ENCODE measurements around the gene TMEM63C.
"Not testable (repeated sequence)": the region's sequence is repeated elsewhere in the genome, so short reads cannot be mapped to it uniquely, and the experiment has no call there.

The TMEM63C gene

GRCh38 chr14:77158175-77158881 lies 23.3 kb upstream of the TMEM63C start:
- Histone ChIP-seq H3K4me3 (ENCODE audit: low read depth, low read length) (peak overlapping the region; percentile 21; the same call in 1 of the 2 replicates), H3K4me1 (ENCODE audit: control insufficient read depth, insufficient read depth, low read length) (peaks cover 15% of the 10 kb centered on the region), H3K36me3 (ENCODE audit: control insufficient read depth, insufficient read depth, low read length) (no peaks in the 10 kb centered on the region), H3K27ac (ENCODE audit: low read depth, low read length) (no peak overlapping the region), H3K27me3 (ENCODE audit: control insufficient read depth, insufficient read depth, low read length) (peaks cover 4% of the 10 kb centered on the region; the same call in 1 of the 2 replicates), H3K9me3 (ENCODE audit: control insufficient read depth, insufficient read depth, low read depth, low read length) (no peaks in the 10 kb centered on the region; the same call in 1 of the 2 replicates), H3K9ac (ENCODE audit: low read length) (peak overlapping the region; percentile 1)

- peak overlapping the region; percentile 21; the same call in 1 of the 2 replicates for H3K4me3 ChIP-seq (ENCODE audit: low read depth, low read length)
- H3K4me1 ChIP-seq (ENCODE audit: control insufficient read depth, insufficient read depth, low read length): peaks cover 15% of the 10 kb centered on the region
- H3K27ac ChIP-seq (ENCODE audit: low read depth, low read length): no peak overlapping the region
- peak overlapping the region; percentile 1 for H3K9ac ChIP-seq (ENCODE audit: low read length)
- H3K27me3 ChIP-seq (ENCODE audit: control insufficient read depth, insufficient read depth, low read length): peaks cover 4% of the 10 kb centered on the region; the same call in 1 of the 2 replicates
- no peaks in the 10 kb centered on the region for H3K36me3 ChIP-seq (ENCODE audit: control insufficient read depth, insufficient read depth, low read length)
- H3K9me3 ChIP-seq (ENCODE audit: control insufficient read depth, insufficient read depth, low read depth, low read length): no peaks in the 10 kb centered on the region; the same call in 1 of the 2 replicates
Observed at GRCh38 chr14:77158882-77159255, 22.7 kb upstream of the TMEM63C start.

GRCh38 chr14:77161011-77161410 lies 20.6 kb upstream of the TMEM63C start:
- H3K9me3 ChIP-seq (ENCODE audit: control insufficient read depth, insufficient read depth, low read depth, low read length): no peaks in the 10 kb centered on the region
- H3K27me3 ChIP-seq (ENCODE audit: control insufficient read depth, insufficient read depth, low read length): peaks cover 4% of the 10 kb centered on the region; the same call in 1 of the 2 replicates
- H3K27ac ChIP-seq (ENCODE audit: low read depth, low read length): no peak overlapping the region
- H3K4me1 ChIP-seq (ENCODE audit: control insufficient read depth, insufficient read depth, low read length): peaks cover 15% of the 10 kb centered on the region
- no peaks in the 10 kb centered on the region for H3K36me3 ChIP-seq (ENCODE audit: control insufficient read depth, insufficient read depth, low read length)
- no peak overlapping the region for H3K4me3 ChIP-seq (ENCODE audit: low read depth, low read length)
- no peak overlapping the region for H3K9ac ChIP-seq (ENCODE audit: low read length)

- no peak overlapping the region for H3K9ac ChIP-seq (ENCODE audit: low read length)
- H3K27me3 ChIP-seq (ENCODE audit: control insufficient read depth, insufficient read depth, low read length): no peaks in the 10 kb centered on the region
- H3K4me3 ChIP-seq (ENCODE audit: low read depth, low read length): no peak overlapping the region
- no peaks in the 10 kb centered on the region for H3K36me3 ChIP-seq (ENCODE audit: control insufficient read depth, insufficient read depth, low read length)
- H3K4me1 ChIP-seq (ENCODE audit: control insufficient read depth, insufficient read depth, low read length): no peaks in the 10 kb centered on the region
- H3K27ac ChIP-seq (ENCODE audit: low read depth, low read length): no peak overlapping the region
- peaks cover 11% of the 10 kb centered on the region for H3K9me3 ChIP-seq (ENCODE audit: control insufficient read depth, insufficient read depth, low read depth, low read length)
Observed at GRCh38 chr14:77170045-77170444, 11.6 kb upstream of the TMEM63C start.

- no peaks in the 10 kb centered on the region for H3K36me3 ChIP-seq (ENCODE audit: control insufficient read depth, insufficient read depth, low read length)
- no peak overlapping the region for H3K4me3 ChIP-seq (ENCODE audit: low read depth, low read length)
- H3K9me3 ChIP-seq (ENCODE audit: control insufficient read depth, insufficient read depth, low read depth, low read length): peaks cover 11% of the 10 kb centered on the region
- H3K9ac ChIP-seq (ENCODE audit: low read length): no peak overlapping the region
- H3K27ac ChIP-seq (ENCODE audit: low read depth, low read length): no peak overlapping the region
- no peaks in the 10 kb centered on the region for H3K27me3 ChIP-seq (ENCODE audit: control insufficient read depth, insufficient read depth, low read length)
- H3K4me1 ChIP-seq (ENCODE audit: control insufficient read depth, insufficient read depth, low read length): no peaks in the 10 kb centered on the region
Observed at GRCh38 chr14:77172916-77173315, 8.7 kb upstream of the TMEM63C start.

- not testable (repeated sequence) for H3K9ac ChIP-seq (ENCODE audit: low read length); H3K27ac ChIP-seq (ENCODE audit: low read depth, low read length); H3K27me3 ChIP-seq (ENCODE audit: control insufficient read depth, insufficient read depth, low read length); H3K4me3 ChIP-seq (ENCODE audit: low read depth, low read length); H3K4me1 ChIP-seq (ENCODE audit: control insufficient read depth, insufficient read depth, low read length); H3K36me3 ChIP-seq (ENCODE audit: control insufficient read depth, insufficient read depth, low read length)
- peaks cover 11% of the 10 kb centered on the region for H3K9me3 ChIP-seq (ENCODE audit: control insufficient read depth, insufficient read depth, low read depth, low read length)
Observed at GRCh38 chr14:77173911-77174617, 7.5 kb upstream of the TMEM63C start.

GRCh38 chr14:77175843-77176242 lies 5.8 kb upstream of the TMEM63C start:
- Histone ChIP-seq H3K9me3 (ENCODE audit: control insufficient read depth, insufficient read depth, low read depth, low read length) (0 out of 2 replicates have a peak, but pooled peaks cover 2% of the 10 kb centered on the region), H3K27ac (ENCODE audit: low read depth, low read length) (no peak overlapping the region), H3K36me3 (ENCODE audit: control insufficient read depth, insufficient read depth, low read length) (no peaks in the 10 kb centered on the region), H3K4me1 (ENCODE audit: control insufficient read depth, insufficient read depth, low read length) (peaks cover 3% of the 10 kb centered on the region; the same call in 1 of the 2 replicates), H3K9ac (ENCODE audit: low read length) (no peak overlapping the region), H3K4me3 (ENCODE audit: low read depth, low read length) (no peak overlapping the region), H3K27me3 (ENCODE audit: control insufficient read depth, insufficient read depth, low read length) (no peaks in the 10 kb centered on the region)

- H3K27me3 ChIP-seq (ENCODE audit: control insufficient read depth, insufficient read depth, low read length): 0 out of 2 replicates have a peak, but pooled peaks cover 1% of the 10 kb centered on the region
- no peak overlapping the region for H3K9ac ChIP-seq (ENCODE audit: low read length)
- H3K36me3 ChIP-seq (ENCODE audit: control insufficient read depth, insufficient read depth, low read length): no peaks in the 10 kb centered on the region
- H3K4me3 ChIP-seq (ENCODE audit: low read depth, low read length): no peak overlapping the region
- H3K9me3 ChIP-seq (ENCODE audit: control insufficient read depth, insufficient read depth, low read depth, low read length): no peaks in the 10 kb centered on the region
- peaks cover 12% of the 10 kb centered on the region; the same call in 1 of the 2 replicates for H3K4me1 ChIP-seq (ENCODE audit: control insufficient read depth, insufficient read depth, low read length)
- no peak overlapping the region for H3K27ac ChIP-seq (ENCODE audit: low read depth, low read length)
Observed at GRCh38 chr14:77177702-77178101, 3.9 kb upstream of the TMEM63C start.

GRCh38 chr14:77178656-77179055 lies 2.9 kb upstream of the TMEM63C start:
- H3K27ac ChIP-seq (ENCODE audit: low read depth, low read length): no peak overlapping the region
- H3K4me1 ChIP-seq (ENCODE audit: control insufficient read depth, insufficient read depth, low read length): peaks cover 12% of the 10 kb centered on the region; the same call in 1 of the 2 replicates
- no peak overlapping the region for H3K9ac ChIP-seq (ENCODE audit: low read length)
- no peaks in the 10 kb centered on the region for H3K9me3 ChIP-seq (ENCODE audit: control insufficient read depth, insufficient read depth, low read depth, low read length)
- no peak overlapping the region for H3K4me3 ChIP-seq (ENCODE audit: low read depth, low read length)
- 0 out of 2 replicates have a peak, but pooled peaks cover 5% of the 10 kb centered on the region for H3K27me3 ChIP-seq (ENCODE audit: control insufficient read depth, insufficient read depth, low read length)
- no peaks in the 10 kb centered on the region for H3K36me3 ChIP-seq (ENCODE audit: control insufficient read depth, insufficient read depth, low read length)

GRCh38 chr14:77180726-77181602 lies 634 bp upstream of the TMEM63C start:
- peaks cover 12% of the 10 kb centered on the region; the same call in 1 of the 2 replicates for H3K4me1 ChIP-seq (ENCODE audit: control insufficient read depth, insufficient read depth, low read length)
- 0 out of 2 replicates have a peak, but pooled peaks cover 5% of the 10 kb centered on the region for H3K27me3 ChIP-seq (ENCODE audit: control insufficient read depth, insufficient read depth, low read length)
- H3K9ac ChIP-seq (ENCODE audit: low read length): no peak overlapping the region
- no peaks in the 10 kb centered on the region for H3K9me3 ChIP-seq (ENCODE audit: control insufficient read depth, insufficient read depth, low read depth, low read length)
- H3K27ac ChIP-seq (ENCODE audit: low read depth, low read length): no peak overlapping the region
- H3K4me3 ChIP-seq (ENCODE audit: low read depth, low read length): peak overlapping the region; percentile 83
- H3K36me3 ChIP-seq (ENCODE audit: control insufficient read depth, insufficient read depth, low read length): no peaks in the 10 kb centered on the region
